Osteocyte (in vitro differentiated cells): ENCODE measurements around the gene EEPD1. TPM values are rescaled to one million over a fixed set of nuclear protein-coding genes. Genes with fewer than 3 reads are reported as not detected.

ENCODE experiments used
- DNase-seq: peaks from one replicate; pipeline ENCODE4 v3.0.0; 2021; ENCODE audit warnings: mixed read lengths; ENCODE audit not compliant: unreplicated experiment; ENCODE audit errors: extremely low spot score
- H3K27ac Mint-ChIP-seq: one replicate; pipeline ENCODE4 v1.8.0; 2021; ENCODE audit warnings: mild to moderate bottlenecking, mixed read lengths; ENCODE audit not compliant: unreplicated experiment
- H3K27me3 Mint-ChIP-seq: one replicate; pipeline ENCODE4 v1.8.0; 2021; ENCODE audit warnings: mixed read lengths; ENCODE audit not compliant: unreplicated experiment
- H3K36me3 Mint-ChIP-seq: one replicate; pipeline ENCODE4 v1.8.0; 2021; ENCODE audit warnings: mixed read lengths; ENCODE audit not compliant: unreplicated experiment
- H3K4me1 Mint-ChIP-seq: one replicate; pipeline ENCODE4 v1.8.0; 2021; ENCODE audit warnings: mixed read lengths; ENCODE audit not compliant: unreplicated experiment
- H3K4me3 Mint-ChIP-seq: one replicate; pipeline ENCODE4 v1.8.0; 2021; ENCODE audit warnings: mild to moderate bottlenecking, moderate library complexity, mixed read lengths; ENCODE audit not compliant: unreplicated experiment
- H3K9me3 Mint-ChIP-seq: one replicate; pipeline ENCODE4 v1.8.0; 2021; ENCODE audit warnings: mixed read lengths; ENCODE audit not compliant: unreplicated experiment
- CTCF ChIP-seq: fragments of 200-600 bp; sonication (generic); IDR thresholded peaks from 2 replicates; pipeline ENCODE4 v1.5.0; 2021; ENCODE audit warnings: antibody characterized with exemption, mild to moderate bottlenecking, moderate library complexity
- total RNA-seq: library from RNA; stranded (reverse); gene quantifications from 2 replicates; pipeline ENCODE4 v1.2.1, GENCODE V29; 2021

Gene EEPD1
- total RNA-seq, 1 donor from 2014 or later: 1.3 TPM

GRCh38 chr7:36261019-36261754 is 108.1 kb downstream of the EEPD1 start:
- Mint-ChIP-seq H3K36me3 (no peaks in the 10 kb centered on the region), H3K9me3 (no peaks in the 10 kb centered on the region), H3K27me3 (peaks cover 3% of the 10 kb centered on the region), H3K4me3 (no peak overlapping the region), H3K27ac (no peak overlapping the region), H3K4me1 (peaks cover 31% of the 10 kb centered on the region)
- DNase-seq: peak; percentile 15
- no peak for TF ChIP-seq CTCF

- H3K27ac Mint-ChIP-seq: no peak overlapping the region
- DNase-seq: peak; percentile 40
- H3K36me3 Mint-ChIP-seq: no peaks in the 10 kb centered on the region
- peaks cover 34% of the 10 kb centered on the region for H3K4me1 Mint-ChIP-seq
- H3K9me3 Mint-ChIP-seq: no peaks in the 10 kb centered on the region
- no peak overlapping the region for H3K4me3 Mint-ChIP-seq
- no peak for TF ChIP-seq CTCF
- H3K27me3 Mint-ChIP-seq: peaks cover 7% of the 10 kb centered on the region
These were observed 109.4 kb downstream of the EEPD1 start for GRCh38 chr7:36262309-36263094.

GRCh38 chr7:36263095-36263484 is 110.0 kb downstream of the EEPD1 start:
- no peak for TF ChIP-seq CTCF
- peak; percentile 13 for DNase-seq
- peaks cover 31% of the 10 kb centered on the region for H3K4me1 Mint-ChIP-seq
- no peaks in the 10 kb centered on the region for H3K9me3 Mint-ChIP-seq
- H3K27ac Mint-ChIP-seq: no peak overlapping the region
- no peaks in the 10 kb centered on the region for H3K36me3 Mint-ChIP-seq
- H3K27me3 Mint-ChIP-seq: peaks cover 7% of the 10 kb centered on the region
- no peak overlapping the region for H3K4me3 Mint-ChIP-seq

- peaks cover 7% of the 10 kb centered on the region for H3K27me3 Mint-ChIP-seq
- TF ChIP-seq CTCF: no peak
- no peak overlapping the region for H3K27ac Mint-ChIP-seq
- H3K4me3 Mint-ChIP-seq: no peak overlapping the region
- peaks cover 21% of the 10 kb centered on the region for H3K4me1 Mint-ChIP-seq
- no peaks in the 10 kb centered on the region for H3K9me3 Mint-ChIP-seq
- H3K36me3 Mint-ChIP-seq: no peaks in the 10 kb centered on the region
- peak; percentile 17 for DNase-seq
These were observed 111.2 kb downstream of the EEPD1 start for GRCh38 chr7:36264123-36264801.
